ENCODE measurements around the gene HOXD8.

Gene HOXD8

DNA sequence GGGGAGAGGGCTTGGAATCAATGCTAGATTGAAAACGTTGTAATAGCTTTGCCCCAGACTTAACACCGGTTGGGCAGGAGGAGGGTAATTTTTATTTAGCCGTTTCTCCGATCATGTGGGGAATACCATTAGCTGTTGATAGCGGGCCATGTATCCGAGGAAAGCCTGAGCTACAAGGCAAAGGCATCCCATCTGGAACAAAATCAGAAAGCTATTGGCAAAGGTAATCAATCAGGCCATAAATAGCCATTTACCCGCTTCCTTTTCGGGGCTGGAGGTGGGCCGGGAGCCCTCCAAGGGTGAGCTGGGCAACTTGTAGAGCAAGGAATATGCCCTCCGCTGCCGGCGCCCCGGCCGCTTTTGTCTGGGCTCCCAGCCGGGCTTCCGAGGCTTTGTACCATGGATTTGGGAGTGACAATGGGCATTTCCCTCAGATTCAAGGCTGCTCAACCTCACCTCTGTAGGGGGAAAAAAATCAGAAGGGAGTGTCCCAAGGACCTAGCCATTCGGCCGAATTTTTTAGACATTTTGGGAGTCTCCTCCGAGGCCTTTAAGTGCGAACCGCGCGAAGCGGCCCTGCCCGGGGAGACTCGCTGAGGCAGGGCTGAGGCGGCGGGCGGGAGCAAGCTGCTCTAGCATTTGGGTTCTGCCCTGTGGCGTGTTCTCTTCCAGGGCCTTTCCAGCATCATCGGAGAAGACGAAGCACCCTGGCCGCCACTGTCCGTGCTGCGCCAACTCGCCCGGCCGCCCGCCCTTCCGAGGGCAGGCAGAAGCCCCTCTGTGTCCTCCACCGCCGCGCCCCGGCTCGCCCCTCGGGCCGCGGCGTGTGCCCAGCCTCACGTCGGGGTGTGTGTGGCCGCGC, 8.1 kb upstream of the HOXD8 start:
- Histone ChIP-seq H3K4me1 (ENCODE audit: control insufficient read depth, insufficient read depth, low read length, poor library complexity, severe bottlenecking) (no peaks in the 10 kb centered on the region), H3K36me3 (ENCODE audit: control insufficient read depth, insufficient read depth, low read length) (no peaks in the 10 kb centered on the region), H3K4me3 (ENCODE audit: extremely low read depth, insufficient read depth, low read length, poor library complexity, severe bottlenecking) (no peak overlapping the region), H3K27ac (ENCODE audit: low read depth, low read length, severe bottlenecking) (no peak overlapping the region), H3K9me3 (ENCODE audit: control insufficient read depth, low read length) (peaks cover 6% of the 10 kb centered on the region)
- WGBS, 2 experiments (ENCODE audit: insufficient coverage in 2 of 2), result 1 to 4% methylated on average over 16 to 31 of the region's 53 CpGs

DNA sequence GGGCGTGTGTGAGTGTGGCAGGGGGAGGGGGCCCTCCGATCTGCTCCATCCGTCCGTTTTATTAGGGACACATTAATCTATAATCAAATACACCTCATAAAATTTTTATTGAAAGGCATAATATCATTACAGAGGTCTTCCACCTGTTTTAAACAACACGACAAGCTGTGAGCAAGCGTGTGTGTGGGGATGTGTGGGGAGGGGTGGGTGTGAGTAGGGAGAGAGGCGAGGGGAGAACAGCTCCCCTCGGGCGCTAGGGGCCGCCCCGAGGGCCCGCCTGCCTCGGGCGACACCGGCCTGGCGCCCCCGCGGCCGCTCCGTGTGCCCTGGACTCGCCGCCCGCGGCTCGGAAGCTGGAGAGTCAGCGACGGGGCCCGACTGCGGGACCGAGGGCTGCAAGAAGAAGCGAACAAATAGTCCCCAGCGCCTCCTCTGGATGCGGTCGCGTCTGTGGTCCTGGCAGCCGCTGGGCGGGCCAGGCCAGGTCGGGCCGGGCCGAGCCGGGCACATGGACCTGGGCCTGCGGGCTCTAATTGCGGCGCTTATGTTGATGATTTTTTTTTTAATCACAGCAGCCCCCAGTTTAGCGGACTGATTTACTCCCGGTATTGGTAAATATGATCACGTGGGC, 7.3 kb upstream of the HOXD8 start:
- H3K4me1 ChIP-seq (ENCODE audit: control insufficient read depth, insufficient read depth, low read length, poor library complexity, severe bottlenecking), result no peaks in the 10 kb centered on the region
- H3K9me3 ChIP-seq (ENCODE audit: control insufficient read depth, low read length), result peaks cover under 1% of the 10 kb centered on the region
- no peak overlapping the region for H3K27ac ChIP-seq (ENCODE audit: low read depth, low read length, severe bottlenecking)
- 2 to 3% methylated on average over 31 to 39 of the region's 47 CpGs for WGBS, 2 experiments (ENCODE audit: insufficient coverage in 2 of 2)
- H3K36me3 ChIP-seq (ENCODE audit: control insufficient read depth, insufficient read depth, low read length), result no peaks in the 10 kb centered on the region
- peak overlapping the region; percentile 26 for H3K4me3 ChIP-seq (ENCODE audit: extremely low read depth, insufficient read depth, low read length, poor library complexity, severe bottlenecking)

DNA sequence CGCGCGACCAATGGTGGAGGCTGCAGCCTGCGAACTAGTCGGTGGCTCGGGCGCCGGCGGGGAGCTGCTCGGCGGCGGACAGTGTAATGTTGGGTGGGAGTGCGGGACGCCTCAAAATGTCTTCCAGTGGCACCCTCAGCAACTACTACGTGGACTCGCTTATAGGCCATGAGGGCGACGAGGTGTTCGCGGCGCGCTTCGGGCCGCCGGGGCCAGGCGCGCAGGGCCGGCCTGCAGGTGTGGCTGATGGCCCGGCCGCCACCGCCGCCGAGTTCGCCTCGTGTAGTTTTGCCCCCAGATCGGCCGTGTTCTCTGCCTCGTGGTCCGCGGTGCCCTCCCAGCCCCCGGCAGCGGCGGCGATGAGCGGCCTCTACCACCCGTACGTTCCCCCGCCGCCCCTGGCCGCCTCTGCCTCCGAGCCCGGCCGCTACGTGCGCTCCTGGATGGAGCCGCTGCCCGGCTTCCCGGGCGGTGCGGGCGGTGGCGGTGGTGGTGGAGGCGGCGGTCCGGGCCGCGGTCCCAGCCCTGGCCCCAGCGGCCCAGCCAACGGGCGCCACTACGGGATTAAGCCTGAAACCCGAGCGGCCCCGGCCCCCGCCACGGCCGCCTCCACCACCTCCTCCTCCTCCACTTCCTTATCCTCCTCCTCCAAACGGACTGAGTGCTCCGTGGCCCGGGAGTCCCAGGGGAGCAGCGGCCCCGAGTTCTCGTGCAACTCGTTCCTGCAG, 6.7 kb upstream of the HOXD8 start, which contains the start of gene HOXD9:
Gene HOXD9, plus strand, starts transcription at position 37 of the 728 bp plus-strand sequence. Its CDS starts 50 bp downstream, at position 87.
- Histone ChIP-seq H3K4me1 (ENCODE audit: control insufficient read depth, insufficient read depth, low read length, poor library complexity, severe bottlenecking) (no peaks in the 10 kb centered on the region), H3K9me3 (ENCODE audit: control insufficient read depth, low read length) (no peaks in the 10 kb centered on the region), H3K4me3 (ENCODE audit: extremely low read depth, insufficient read depth, low read length, poor library complexity, severe bottlenecking) (peak within 1 kb of the TSS; percentile 26), H3K27ac (ENCODE audit: low read depth, low read length, severe bottlenecking) (no peak within 1 kb of the TSS), H3K36me3 (ENCODE audit: control insufficient read depth, insufficient read depth, low read length) (no peaks in the 10 kb centered on the region)
- WGBS, 2 experiments (ENCODE audit: insufficient coverage in 2 of 2), result 1% methylated on average over 56 to 57 of the region's 84 CpGs

DNA sequence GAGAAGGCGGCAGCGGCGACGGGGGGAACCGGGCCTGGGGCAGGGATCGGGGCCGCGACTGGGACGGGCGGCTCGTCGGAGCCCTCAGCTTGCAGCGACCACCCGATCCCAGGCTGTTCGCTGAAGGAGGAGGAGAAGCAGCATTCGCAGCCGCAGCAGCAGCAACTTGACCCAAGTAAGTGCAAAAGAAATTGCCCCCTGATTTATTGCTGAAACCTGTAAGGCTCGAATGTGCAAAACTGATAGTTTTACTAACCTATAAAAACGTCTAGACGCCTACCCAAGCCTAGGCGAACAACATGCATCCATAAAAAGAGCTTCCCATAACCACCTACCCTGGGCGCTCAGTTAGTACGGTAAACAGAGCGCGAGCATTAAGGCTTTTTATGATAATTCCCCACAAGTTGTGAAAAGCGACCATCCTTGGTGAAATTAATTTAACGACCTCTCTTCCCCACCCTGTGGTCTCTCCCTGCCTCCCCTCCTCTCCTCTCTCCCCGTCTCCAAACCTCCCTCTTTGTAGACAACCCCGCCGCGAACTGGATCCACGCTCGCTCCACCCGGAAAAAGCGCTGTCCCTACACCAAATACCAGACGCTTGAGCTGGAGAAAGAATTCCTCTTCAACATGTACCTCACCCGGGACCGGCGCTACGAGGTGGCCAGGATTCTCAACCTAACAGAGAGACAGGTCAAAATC, 5.9 kb upstream of the HOXD8 start:
- Histone ChIP-seq H3K9me3 (ENCODE audit: control insufficient read depth, low read length) (no peaks in the 10 kb centered on the region), H3K4me3 (ENCODE audit: extremely low read depth, insufficient read depth, low read length, poor library complexity, severe bottlenecking) (peak overlapping the region; percentile 26), H3K27ac (ENCODE audit: low read depth, low read length, severe bottlenecking) (no peak overlapping the region), H3K4me1 (ENCODE audit: control insufficient read depth, insufficient read depth, low read length, poor library complexity, severe bottlenecking) (no peaks in the 10 kb centered on the region), H3K36me3 (ENCODE audit: control insufficient read depth, insufficient read depth, low read length) (no peaks in the 10 kb centered on the region)
- 2 to 3% methylated on average over 27 to 36 of the region's 40 CpGs for WGBS, 2 experiments (ENCODE audit: insufficient coverage in 2 of 2)

DNA sequence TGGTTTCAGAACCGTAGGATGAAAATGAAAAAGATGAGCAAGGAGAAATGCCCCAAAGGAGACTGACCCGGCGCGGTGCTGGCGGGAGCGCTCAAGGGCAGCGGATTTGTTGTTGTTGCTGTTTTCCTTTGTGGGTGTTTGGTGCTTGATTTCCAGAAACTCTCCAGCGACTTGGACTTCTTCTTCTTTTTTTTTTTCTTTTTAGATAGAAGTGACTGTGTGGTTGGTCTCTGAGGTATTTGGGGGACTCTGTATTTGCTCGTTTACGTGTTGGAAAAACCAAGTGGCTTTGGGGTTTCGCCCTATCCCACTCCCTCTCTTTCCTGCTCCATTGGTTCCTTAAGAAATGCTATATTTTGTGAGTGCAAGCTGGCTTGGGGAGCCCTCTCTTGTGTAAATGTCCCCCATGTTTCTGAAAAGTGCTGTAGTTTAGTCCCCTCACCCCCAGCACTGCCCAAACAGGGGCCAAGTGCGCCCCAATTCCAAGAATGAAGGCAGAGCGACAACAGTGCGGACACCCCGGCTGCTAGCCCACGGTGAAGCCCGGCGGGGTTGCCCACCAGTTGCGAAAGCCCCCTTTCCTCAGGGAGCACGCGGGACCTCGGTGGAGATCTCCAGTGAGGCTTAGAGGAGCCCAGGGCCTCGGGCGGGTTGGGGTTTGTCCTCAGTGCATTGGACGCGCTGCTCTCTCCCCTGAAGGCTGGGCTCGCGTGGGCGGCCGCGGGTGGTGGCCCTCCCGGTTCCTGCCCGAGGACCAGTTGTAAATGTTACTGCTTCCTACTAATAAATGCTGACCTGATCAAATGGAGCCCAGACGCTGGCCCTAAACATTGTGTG, 5.2 kb upstream of the HOXD8 start:
- no peaks in the 10 kb centered on the region for H3K4me1 ChIP-seq (ENCODE audit: control insufficient read depth, insufficient read depth, low read length, poor library complexity, severe bottlenecking)
- no peaks in the 10 kb centered on the region for H3K36me3 ChIP-seq (ENCODE audit: control insufficient read depth, insufficient read depth, low read length)
- WGBS, 2 experiments (ENCODE audit: insufficient coverage in 2 of 2), result 9 to 16% methylated on average over 27 to 30 of the region's 34 CpGs
- H3K4me3 ChIP-seq (ENCODE audit: extremely low read depth, insufficient read depth, low read length, poor library complexity, severe bottlenecking), result peak overlapping the region; percentile 26
- no peaks in the 10 kb centered on the region for H3K9me3 ChIP-seq (ENCODE audit: control insufficient read depth, low read length)
- H3K27ac ChIP-seq (ENCODE audit: low read depth, low read length, severe bottlenecking), result no peak overlapping the region

DNA sequence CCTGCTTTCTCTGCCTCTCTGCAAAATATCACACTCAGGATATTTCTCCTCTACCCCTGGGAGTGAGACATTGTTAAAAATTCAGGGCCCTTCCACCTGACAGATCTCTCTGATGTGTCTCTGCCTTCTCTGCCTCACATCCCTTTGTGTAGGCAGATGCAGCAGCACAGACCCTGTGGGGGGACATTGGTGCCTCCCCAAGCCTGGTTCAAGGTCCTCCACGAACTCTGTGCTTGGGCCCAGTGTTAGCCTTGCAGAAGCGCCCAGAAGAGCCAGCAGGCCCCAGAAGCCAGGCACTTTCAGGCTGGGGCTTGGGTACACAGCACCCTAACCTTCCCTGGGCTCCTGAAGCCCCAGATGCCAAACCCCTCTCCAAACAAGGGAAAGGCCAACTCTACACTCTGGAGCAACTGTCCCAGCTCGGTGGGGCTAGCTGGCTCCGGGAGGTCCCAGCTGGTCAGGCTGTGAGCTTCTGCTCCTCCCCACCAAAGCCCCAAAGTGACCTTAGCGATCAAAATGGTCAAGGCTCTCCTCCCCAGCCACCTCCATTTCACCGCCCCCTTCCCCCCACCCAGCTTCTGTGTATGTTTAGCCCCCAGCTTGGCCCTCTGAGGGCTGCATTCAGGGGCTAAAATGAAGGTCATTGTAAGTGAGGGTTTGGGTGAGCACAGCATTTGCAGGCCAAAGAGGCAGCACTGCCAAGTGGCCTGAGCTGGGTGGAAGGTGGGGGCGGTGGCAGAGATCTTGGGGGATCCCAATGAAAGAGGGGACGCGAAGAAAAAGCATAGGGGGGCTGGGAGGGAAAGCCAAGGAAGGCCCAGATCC, 4.3 kb upstream of the HOXD8 start:
- H3K27ac ChIP-seq (ENCODE audit: low read depth, low read length, severe bottlenecking), result no peak overlapping the region
- H3K36me3 ChIP-seq (ENCODE audit: control insufficient read depth, insufficient read depth, low read length), result no peaks in the 10 kb centered on the region
- H3K4me3 ChIP-seq (ENCODE audit: extremely low read depth, insufficient read depth, low read length, poor library complexity, severe bottlenecking), result no peak overlapping the region
- H3K4me1 ChIP-seq (ENCODE audit: control insufficient read depth, insufficient read depth, low read length, poor library complexity, severe bottlenecking), result no peaks in the 10 kb centered on the region
- no peaks in the 10 kb centered on the region for H3K9me3 ChIP-seq (ENCODE audit: control insufficient read depth, low read length)
- WGBS, 2 experiments (ENCODE audit: insufficient coverage in 2 of 2), result 19 to 25% methylated on average over 5 to 7 of the region's 9 CpGs

DNA sequence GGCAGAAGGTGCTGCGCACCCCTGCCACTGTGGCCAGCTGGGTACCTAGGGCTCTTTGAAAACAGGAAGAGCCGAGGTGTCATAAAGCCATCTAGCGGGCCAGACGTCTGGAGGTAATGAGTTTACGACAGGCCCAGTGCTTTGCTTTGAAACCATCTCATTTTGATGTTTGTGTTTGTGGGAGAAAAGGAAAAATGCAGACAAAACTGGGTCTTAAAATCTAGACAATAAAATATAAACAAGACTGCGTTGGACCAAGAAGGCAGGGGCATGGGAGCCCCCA, 3.8 kb upstream of the HOXD8 start:
- no peaks in the 10 kb centered on the region for H3K36me3 ChIP-seq (ENCODE audit: control insufficient read depth, insufficient read depth, low read length)
- H3K4me1 ChIP-seq (ENCODE audit: control insufficient read depth, insufficient read depth, low read length, poor library complexity, severe bottlenecking), result no peaks in the 10 kb centered on the region
- H3K4me3 ChIP-seq (ENCODE audit: extremely low read depth, insufficient read depth, low read length, poor library complexity, severe bottlenecking), result no peak overlapping the region
- no peak overlapping the region for H3K27ac ChIP-seq (ENCODE audit: low read depth, low read length, severe bottlenecking)
- H3K9me3 ChIP-seq (ENCODE audit: control insufficient read depth, low read length), result no peaks in the 10 kb centered on the region
- WGBS, 2 experiments (ENCODE audit: insufficient coverage in 2 of 2), result 14 to 15% methylated on average over 5 to 6 of the region's 6 CpGs

DNA sequence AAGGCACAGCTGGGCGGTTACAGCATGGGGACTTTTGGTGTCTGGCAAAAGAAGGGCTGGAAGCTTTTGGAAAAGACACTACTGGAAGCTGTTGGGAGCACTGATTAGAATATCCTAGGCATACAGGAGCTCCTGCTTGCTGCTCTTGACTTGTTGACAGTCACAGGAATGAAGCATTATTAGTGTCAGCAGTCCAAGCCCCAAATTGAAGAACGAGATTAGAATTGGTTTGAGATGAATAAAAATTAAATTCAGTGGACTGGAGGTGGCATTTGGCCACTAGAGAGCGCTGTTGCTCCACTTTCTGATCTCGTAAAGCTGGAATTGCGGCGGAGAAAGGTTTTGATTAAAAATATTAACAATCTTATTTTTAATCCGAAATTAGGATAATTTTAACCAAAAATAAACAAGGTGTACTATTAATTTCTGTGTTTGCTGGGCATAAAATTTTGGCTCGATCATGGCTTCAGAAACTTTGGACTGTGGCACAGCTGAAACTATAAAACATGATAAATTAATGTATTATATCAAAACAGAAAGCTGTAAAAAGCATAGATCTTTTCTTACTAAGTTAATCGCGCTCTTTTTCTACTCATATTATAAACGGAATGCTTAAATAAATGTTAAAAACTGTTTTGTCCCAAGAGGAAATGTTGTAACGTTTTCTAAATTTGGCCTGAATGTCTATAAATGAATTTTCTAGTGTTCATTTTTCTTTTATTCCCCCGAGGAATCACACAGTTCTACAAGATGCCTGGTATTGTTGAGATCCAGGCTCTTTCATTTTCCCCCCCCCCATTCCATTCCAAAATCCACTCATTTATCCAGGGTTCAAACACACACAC, 2.4 kb upstream of the HOXD8 start:
- no peak overlapping the region for H3K27ac ChIP-seq (ENCODE audit: low read depth, low read length, severe bottlenecking)
- H3K4me3 ChIP-seq (ENCODE audit: extremely low read depth, insufficient read depth, low read length, poor library complexity, severe bottlenecking), result no peak overlapping the region
- no peaks in the 10 kb centered on the region for H3K9me3 ChIP-seq (ENCODE audit: control insufficient read depth, low read length)
- WGBS, 2 experiments (ENCODE audit: insufficient coverage in 2 of 2), result 14 to 20% methylated on average over 1 to 2 of the region's 13 CpGs
- no peaks in the 10 kb centered on the region for H3K4me1 ChIP-seq (ENCODE audit: control insufficient read depth, insufficient read depth, low read length, poor library complexity, severe bottlenecking)
- no peaks in the 10 kb centered on the region for H3K36me3 ChIP-seq (ENCODE audit: control insufficient read depth, insufficient read depth, low read length)

DNA sequence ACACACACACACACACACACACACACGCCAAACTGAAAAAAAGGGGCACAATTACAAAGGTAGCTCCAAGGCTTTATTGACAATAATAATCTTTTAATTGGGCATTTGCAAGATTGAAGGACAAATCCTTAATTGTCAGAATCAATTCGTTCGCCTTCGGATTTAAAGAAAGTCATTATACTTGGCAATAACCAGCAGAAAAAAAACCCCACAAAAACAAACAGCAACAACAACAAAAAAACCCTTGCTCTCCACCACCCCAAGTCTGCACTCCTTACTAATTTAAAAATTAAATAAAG, 1.8 kb upstream of the HOXD8 start:
- Histone ChIP-seq H3K36me3 (ENCODE audit: control insufficient read depth, insufficient read depth, low read length) (no peaks in the 10 kb centered on the region), H3K27ac (ENCODE audit: low read depth, low read length, severe bottlenecking) (no peak overlapping the region), H3K9me3 (ENCODE audit: control insufficient read depth, low read length) (no peaks in the 10 kb centered on the region), H3K4me1 (ENCODE audit: control insufficient read depth, insufficient read depth, low read length, poor library complexity, severe bottlenecking) (no peaks in the 10 kb centered on the region), H3K4me3 (ENCODE audit: extremely low read depth, insufficient read depth, low read length, poor library complexity, severe bottlenecking) (no peak overlapping the region)
- 33 to 67% methylated on average over 3 of the region's 4 CpGs for WGBS, 2 experiments (ENCODE audit: insufficient coverage in 2 of 2)

Data from mesodermal cell (in vitro differentiated cells).